Spleen (tissue), 7 donors: ENCODE results near the gene ATP8A2.
"Not testable (repeated sequence)": the region's sequence is repeated elsewhere in the genome, so short reads cannot be mapped to it uniquely, and the experiment has no call there.

Source experiments
- CTCF ChIP-seq, 11 experiments: fragments of 200-600 bp in 7 of 11; fragments of 450-650 bp in 4 of 11; sonication (generic) in 4 of 11; IDR thresholded peaks in 8 of 11; conservative IDR thresholded peaks in 3 of 11; 1 replicate in 7 of 11; 2 replicates in 4 of 11; pipeline versions ENCODE4 v1.4.0 to v1.8.0; 2016 to 2021; ENCODE audit warnings: antibody characterized with exemption in 11 of 11, inconsistent platforms in 4 of 11, mild to moderate bottlenecking in 1 of 11
- POLR2A ChIP-seq, 3 donors: fragments of 450-650 bp; IDR thresholded peaks; one replicate each; pipeline ENCODE4 v1.5.1; 2017; ENCODE audit warnings: antibody characterized with exemption in 3 of 3, mild to moderate bottlenecking in 1 of 3
- POLR2AphosphoS5 ChIP-seq, 3 donors: sonication (generic); formaldehyde crosslinking; IDR thresholded peaks; one replicate each; pipeline ENCODE4 v1.5.1; 2017; ENCODE audit warnings: antibody characterized with exemption in 3 of 3
- donor health status: DM: no; HTN: no; CAD: no; lungs with moderate emphysema.
- donor health status: DM: no; HTN: no; CAD: no.
- donor health status: DM: no; HTN: no; CAD: no.

- not testable (repeated sequence) for TF ChIP-seq CTCF (IDR thresholded peaks at IDR 0.05 in 8 of 11, conservative IDR thresholded peaks at IDR 0.05 in 3 of 11); POLR2A (IDR thresholded peaks at IDR 0.05); POLR2AphosphoS5 (IDR thresholded peaks at IDR 0.05)
Observed at GRCh38 chr13:25954080-25954479, 582.3 kb downstream of the ATP8A2 start.
